ENCODE data around the gene SESN3.

- no peak for TF ChIP-seq POLR2AphosphoS5 (IDR thresholded peaks at IDR 0.05; ENCODE audit: borderline replicate concordance, low read depth, low read length)
- no peak for TF ChIP-seq EZH2 (IDR thresholded peaks at IDR 0.05)
- no peak for TF ChIP-seq FOXP2 (optimal IDR thresholded peaks at IDR 0.05; ENCODE audit: control extremely low read depth, extremely low read length, insufficient read depth)
Observed at GRCh38 chr11:95212609-95213008, 18.4 kb downstream of the SESN3 start.
